HuH-7 (cell line): ENCODE results near the gene CORO7.

Experiments
- DNase-seq: peaks from one replicate; pipeline ENCODE4 v3.0.0; 2011; ENCODE audit warnings: low spot score

The CORO7 gene

GRCh38 chr16:4320571-4321137 lies 95.7 kb downstream of the CORO7 start:
- no peak for DNase-seq

- DNase-seq = no peak
Observed at GRCh38 chr16:4319454-4320421, 96.7 kb downstream of the CORO7 start.

- no peak for DNase-seq
Observed at GRCh38 chr16:4318967-4319366, 97.4 kb downstream of the CORO7 start.

GRCh38 chr16:4318451-4318910 lies 97.9 kb downstream of the CORO7 start:
- no peak for DNase-seq

- no peak for DNase-seq
Observed at GRCh38 chr16:4317532-4318450, 98.6 kb downstream of the CORO7 start.

GRCh38 chr16:4316864-4317531 lies 99.4 kb downstream of the CORO7 start:
- no peak for DNase-seq

- no peak for DNase-seq
Observed at GRCh38 chr16:4316108-4316863, 100.1 kb downstream of the CORO7 start.

- peak; percentile 76 for DNase-seq
Observed at GRCh38 chr16:4315186-4316107, 100.9 kb downstream of the CORO7 start, which contains the start of gene GLIS2. Gene GLIS2 (plus strand): TSS chr16:4316067. CDS start chr16:4332281, 16,214 bp downstream.

GRCh38 chr16:4314532-4315185 lies 101.7 kb downstream of the CORO7 start:
- DNase-seq = no peak

- peak; percentile 98 for DNase-seq
Observed at GRCh38 chr16:4313563-4314531, 102.5 kb downstream of the CORO7 start.

- no peak for DNase-seq
Observed at GRCh38 chr16:4309833-4310266, 106.5 kb downstream of the CORO7 start.

GRCh38 chr16:4309102-4309832 lies 107.1 kb downstream of the CORO7 start:
- no peak for DNase-seq

- DNase-seq = peak; percentile 87
Observed at GRCh38 chr16:4307215-4308037, 109.0 kb downstream of the CORO7 start.

- DNase-seq = no peak
Observed at GRCh38 chr16:4306470-4307214, 109.8 kb downstream of the CORO7 start.
